HAP-1 (cell line): ENCODE measurements around the gene FAM107B.

Source experiments
- DNase-seq, 2 experiments: peaks; one replicate each; pipeline ENCODE4 v3.0.0-alpha.2; 2016 to 2020; ENCODE audit warnings: low spot score in 2 of 2
- H3K27me3 ChIP-seq: fragments of 250-450 bp; sonication (Bioruptor Pico); 2 replicates; pipeline ENCODE4 v1.5.1; 2020; ENCODE audit warnings: low read depth, mild to moderate bottlenecking, moderate library complexity
- H3K36me3 ChIP-seq: fragments of 250-450 bp; sonication (Bioruptor Pico); replicated peaks from 2 replicates; pipeline ENCODE4 v1.5.1; 2020; ENCODE audit warnings: mild to moderate bottlenecking
- H3K4me1 ChIP-seq: fragments of 250-450 bp; sonication (Bioruptor Pico); 2 replicates; pipeline ENCODE4 v1.5.1; 2020; ENCODE audit warnings: mild to moderate bottlenecking
- H3K4me3 ChIP-seq: fragments of 250-450 bp; sonication (Bioruptor Pico); 2 replicates; pipeline ENCODE4 v1.5.1; 2020; ENCODE audit warnings: mild to moderate bottlenecking, moderate library complexity
- H3K9me3 ChIP-seq: fragments of 250-450 bp; sonication (Bioruptor Pico); 2 replicates; pipeline ENCODE4 v1.5.1; 2020; ENCODE audit warnings: mild to moderate bottlenecking, moderate library complexity
- in situ Hi-C: fragments of 300-500 bp; cut with MboI; formaldehyde crosslinking; loops from 3 replicates; pipeline ENCODE4 v1.14.3; 2020; ENCODE audit warnings: low sequenced_read_pairs, inconsistent platforms, mixed read lengths

The FAM107B gene

GRCh38 chr10:14513123-14513522 is 261.6 kb downstream of the FAM107B start:
- Histone ChIP-seq H3K27me3 (no peaks in the 10 kb centered on the region), H3K9me3 (0 out of 2 replicates have a peak, but pooled peaks cover 2% of the 10 kb centered on the region), H3K4me3 (no peak overlapping the region), H3K36me3 (no peaks in the 10 kb centered on the region), H3K4me1 (no peaks in the 10 kb centered on the region)
- DNase-seq, result no peak
- in situ Hi-C loops, result loop anchor here (25.0 kb wide), 1 partner anchor 574 kb away; the partner anchor contains the start of genes ACBD7 and RPP38

GRCh38 chr10:14510346-14510745 is 264.4 kb downstream of the FAM107B start:
- no peak for DNase-seq
- in situ Hi-C loops, result loop anchor here (25.0 kb wide), 1 partner anchor 577 kb away; the partner anchor contains the start of genes ACBD7 and RPP38
- Histone ChIP-seq H3K4me1 (no peaks in the 10 kb centered on the region), H3K4me3 (no peak overlapping the region), H3K9me3 (0 out of 2 replicates have a peak, but pooled peaks cover 2% of the 10 kb centered on the region), H3K36me3 (no peaks in the 10 kb centered on the region), H3K27me3 (no peaks in the 10 kb centered on the region)

GRCh38 chr10:14508725-14509124 is 266.0 kb downstream of the FAM107B start:
- no peak overlapping the region for H3K4me3 ChIP-seq
- H3K9me3 ChIP-seq, result 0 out of 2 replicates have a peak, but pooled peaks cover 2% of the 10 kb centered on the region
- in situ Hi-C loops, result loop anchor here (10.0 to 25.0 kb wide), 2 partner anchors 316 to 579 kb away; partner anchors contain the start of genes ACBD7 and RPP38
- H3K27me3 ChIP-seq, result no peaks in the 10 kb centered on the region
- no peaks in the 10 kb centered on the region for H3K36me3 ChIP-seq
- no peak for DNase-seq
- H3K4me1 ChIP-seq, result no peaks in the 10 kb centered on the region

GRCh38 chr10:14507781-14508180 is 266.9 kb downstream of the FAM107B start:
- in situ Hi-C loops, result loop anchor here (10.0 to 25.0 kb wide), 2 partner anchors 317 to 580 kb away; partner anchors contain the start of genes ACBD7 and RPP38
- Histone ChIP-seq H3K36me3 (no peaks in the 10 kb centered on the region), H3K27me3 (no peaks in the 10 kb centered on the region), H3K9me3 (0 out of 2 replicates have a peak, but pooled peaks cover 2% of the 10 kb centered on the region), H3K4me3 (no peak overlapping the region), H3K4me1 (no peaks in the 10 kb centered on the region)
- no peak for DNase-seq

- Histone ChIP-seq H3K4me1 (peaks cover 5% of the 10 kb centered on the region), H3K36me3 (no peaks in the 10 kb centered on the region), H3K9me3 (0 out of 2 replicates have a peak, but pooled peaks cover 2% of the 10 kb centered on the region), H3K27me3 (no peaks in the 10 kb centered on the region), H3K4me3 (no peak overlapping the region)
- in situ Hi-C loops, result loop anchor here (10.0 to 25.0 kb wide), 2 partner anchors 318 to 580 kb away; partner anchors contain the start of genes ACBD7 and RPP38
- no peak for DNase-seq
These were observed 267.5 kb downstream of the FAM107B start for GRCh38 chr10:14507176-14507575.

- H3K36me3 ChIP-seq, result no peaks in the 10 kb centered on the region
- DNase-seq, result no peak
- no peaks in the 10 kb centered on the region for H3K27me3 ChIP-seq
- in situ Hi-C loops, result loop anchor here (10.0 to 25.0 kb wide), 2 partner anchors 322 to 585 kb away; partner anchors contain the start of genes ACBD7 and RPP38
- H3K9me3 ChIP-seq, result no peaks in the 10 kb centered on the region
- H3K4me1 ChIP-seq, result peaks cover 11% of the 10 kb centered on the region
- H3K4me3 ChIP-seq, result no peak overlapping the region
These were observed 272.3 kb downstream of the FAM107B start for GRCh38 chr10:14502431-14502830.

GRCh38 chr10:14500172-14500765 is 274.4 kb downstream of the FAM107B start:
- Histone ChIP-seq H3K36me3 (no peaks in the 10 kb centered on the region), H3K4me3 (no peak overlapping the region), H3K9me3 (no peaks in the 10 kb centered on the region), H3K4me1 (peaks cover 11% of the 10 kb centered on the region), H3K27me3 (no peaks in the 10 kb centered on the region)
- in situ Hi-C loops, result loop anchor here (10.0 to 25.0 kb wide), 2 partner anchors 325 to 587 kb away; partner anchors contain the start of genes ACBD7 and RPP38
- DNase-seq, result no peak

GRCh38 chr10:14499601-14499904 is 275.1 kb downstream of the FAM107B start:
- in situ Hi-C loops, result no loop called here
- no peak for DNase-seq
- H3K4me3 ChIP-seq, result no peak overlapping the region
- H3K9me3 ChIP-seq, result no peaks in the 10 kb centered on the region
- no peaks in the 10 kb centered on the region for H3K36me3 ChIP-seq
- no peaks in the 10 kb centered on the region for H3K27me3 ChIP-seq
- peaks cover 11% of the 10 kb centered on the region for H3K4me1 ChIP-seq

- in situ Hi-C loops, result no loop called here
- DNase-seq, result no peak
- no peak overlapping the region for H3K4me3 ChIP-seq
These were observed 276.4 kb downstream of the FAM107B start for GRCh38 chr10:14498326-14498725.

GRCh38 chr10:14491811-14492210 is 282.9 kb downstream of the FAM107B start:
- Histone ChIP-seq H3K36me3 (no peaks in the 10 kb centered on the region), H3K4me1 (peaks cover 3% of the 10 kb centered on the region), H3K9me3 (no peaks in the 10 kb centered on the region), H3K4me3 (no peak overlapping the region), H3K27me3 (peaks cover 21% of the 10 kb centered on the region)
- no peak for DNase-seq
- in situ Hi-C loops, result no loop called here

More at GRCh38 chr10:14498326-14498725, 276.4 kb downstream of the FAM107B start:
- H3K4me1 ChIP-seq, result peaks cover 11% of the 10 kb centered on the region
- H3K9me3 ChIP-seq, result no peaks in the 10 kb centered on the region
- no peaks in the 10 kb centered on the region for H3K36me3 ChIP-seq
- no peaks in the 10 kb centered on the region for H3K27me3 ChIP-seq

GRCh38 chr10:14489522-14490177 is 285.0 kb downstream of the FAM107B start:
- in situ Hi-C loops, result no loop called here
- peaks cover 26% of the 10 kb centered on the region for H3K27me3 ChIP-seq

GRCh38 chr10:14487488-14487883 is 287.2 kb downstream of the FAM107B start:
- peaks cover 26% of the 10 kb centered on the region for H3K27me3 ChIP-seq
- in situ Hi-C loops, result no loop called here

More at GRCh38 chr10:14489522-14490177, 285.0 kb downstream of the FAM107B start:
- Histone ChIP-seq H3K36me3 (no peaks in the 10 kb centered on the region), H3K4me3 (no peak overlapping the region), H3K9me3 (no peaks in the 10 kb centered on the region), H3K4me1 (peaks cover 3% of the 10 kb centered on the region)
- no peak for DNase-seq

GRCh38 chr10:14486777-14487487 is 287.8 kb downstream of the FAM107B start:
- in situ Hi-C loops, result no loop called here
- Histone ChIP-seq H3K4me1 (peaks cover 3% of the 10 kb centered on the region), H3K9me3 (no peaks in the 10 kb centered on the region), H3K27me3 (peaks cover 26% of the 10 kb centered on the region), H3K36me3 (no peaks in the 10 kb centered on the region), H3K4me3 (no peak overlapping the region)
- peak in 1 of 2 experiments; percentile 22 for DNase-seq

More at GRCh38 chr10:14487488-14487883, 287.2 kb downstream of the FAM107B start:
- Histone ChIP-seq H3K4me1 (peaks cover 3% of the 10 kb centered on the region), H3K36me3 (no peaks in the 10 kb centered on the region), H3K9me3 (no peaks in the 10 kb centered on the region), H3K4me3 (no peak overlapping the region)
- DNase-seq, result peak; percentile 13 to 20
